Trophoblast cell (in vitro differentiated cells and primary cell): ENCODE data around the gene JAGN1.
"Not testable (repeated sequence)": the region's sequence is repeated elsewhere in the genome, so short reads cannot be mapped to it uniquely, and the experiment has no call there.

ENCODE experiments used
- DNase-seq, 2 donors: peaks; one replicate each; pipeline ENCODE4 v3.0.0-alpha.2; 2016
- H2AFZ ChIP-seq: 2 replicates; pipeline ENCODE4 v1.6.1; 2013; ENCODE audit warnings: low read length, moderate library complexity, mild to moderate bottlenecking; ENCODE audit not compliant: insufficient read depth, poor library complexity
- H2AK5ac ChIP-seq: 2 replicates; pipeline ENCODE4 v1.6.1; 2013; ENCODE audit warnings: mild to moderate bottlenecking, low read length
- H2BK120ac ChIP-seq: 2 replicates; pipeline ENCODE4 v1.6.1; 2013; ENCODE audit warnings: low read length, mild to moderate bottlenecking, moderate library complexity; ENCODE audit not compliant: insufficient read depth, poor library complexity
- H2BK12ac ChIP-seq: 2 replicates; pipeline ENCODE4 v1.6.1; 2013; ENCODE audit warnings: mild to moderate bottlenecking, low read length, moderate library complexity
- H2BK5ac ChIP-seq: 2 replicates; pipeline ENCODE4 v1.6.1; 2013; ENCODE audit warnings: low read length, low read depth, moderate library complexity, mild to moderate bottlenecking; ENCODE audit not compliant: poor library complexity
- H3K14ac ChIP-seq: 2 replicates; pipeline ENCODE4 v1.6.1; 2013; ENCODE audit warnings: mild to moderate bottlenecking, low read length
- H3K18ac ChIP-seq: 2 replicates; pipeline ENCODE4 v1.6.1; 2013; ENCODE audit warnings: mild to moderate bottlenecking, low read length
- H3K23ac ChIP-seq: 2 replicates; pipeline ENCODE4 v1.6.1; 2013; ENCODE audit warnings: low read length
- H3K27ac ChIP-seq: 2 replicates; pipeline ENCODE4 v1.5.1; 2013; ENCODE audit warnings: low read depth, mild to moderate bottlenecking, inconsistent platforms, low read length, moderate library complexity
- H3K27me3 ChIP-seq: 2 replicates; pipeline ENCODE4 v1.6.1; 2013; ENCODE audit warnings: inconsistent platforms, mild to moderate bottlenecking, low read length, moderate library complexity; ENCODE audit not compliant: insufficient read depth
- H3K36me3 ChIP-seq, 2 experiments: 1 replicate in 1 of 2; 2 replicates in 1 of 2; pipeline ENCODE4 v1.6.1; 2013; ENCODE audit warnings: low read length in 2 of 2, mild to moderate bottlenecking in 2 of 2, moderate library complexity in 1 of 2; ENCODE audit not compliant: insufficient read depth in 2 of 2, control insufficient read depth in 1 of 2
- H3K4ac ChIP-seq: 2 replicates; pipeline ENCODE4 v1.6.1; 2013; ENCODE audit warnings: low read depth, mild to moderate bottlenecking, low read length, moderate library complexity
- H3K4me1 ChIP-seq, 2 experiments: 1 replicate in 1 of 2; 2 replicates in 1 of 2; pipeline ENCODE4 v1.6.1; 2013; ENCODE audit warnings: low read length in 2 of 2, mild to moderate bottlenecking in 2 of 2, moderate library complexity in 1 of 2; ENCODE audit not compliant: insufficient read depth in 2 of 2, control insufficient read depth in 1 of 2
- H3K4me2 ChIP-seq: 2 replicates; pipeline ENCODE4 v1.6.1; 2013; ENCODE audit warnings: inconsistent platforms, mild to moderate bottlenecking, low read length, moderate library complexity
- H3K4me3 ChIP-seq: 2 replicates; pipeline ENCODE4 v1.5.1; 2013; ENCODE audit warnings: mild to moderate bottlenecking, low read depth, low read length, inconsistent platforms
- H3K79me1 ChIP-seq: one replicate; pipeline ENCODE4 v1.6.1; 2013; ENCODE audit warnings: low read length
- H3K79me2 ChIP-seq: 2 replicates; pipeline ENCODE4 v1.6.1; 2013; ENCODE audit warnings: low read length, mild to moderate bottlenecking; ENCODE audit not compliant: control insufficient read depth, insufficient read depth, poor library complexity
- H3K9ac ChIP-seq: 2 replicates; pipeline ENCODE4 v1.6.1; 2013; ENCODE audit warnings: mild to moderate bottlenecking, low read length
- H3K9me3 ChIP-seq: 2 replicates; pipeline ENCODE4 v1.6.1; 2013; ENCODE audit warnings: low read depth, mild to moderate bottlenecking, control low read depth, inconsistent platforms, low read length; ENCODE audit not compliant: insufficient read depth
- H4K12ac ChIP-seq: 2 replicates; pipeline ENCODE4 v1.6.1; 2013; ENCODE audit warnings: low read depth, mild to moderate bottlenecking, low read length, moderate library complexity
- H4K8ac ChIP-seq: 2 replicates; pipeline ENCODE4 v1.6.1; 2013; ENCODE audit warnings: low read depth, mild to moderate bottlenecking, low read length, moderate library complexity
- H4K91ac ChIP-seq: one replicate; pipeline ENCODE4 v1.6.1; 2013; ENCODE audit warnings: low read depth, mild to moderate bottlenecking, low read length, moderate library complexity
- WGBS: extraction: QIAGEN DNeasy Blood & Tissue Kit; methylation state at CpG from one replicate; pipeline ENCODE4 v1.1.7; 2013; ENCODE audit warnings: missing lambda C conversion rate; ENCODE audit not compliant: insufficient read length, insufficient coverage; ENCODE audit errors: extremely low coverage; 5-methylcytosine and 5-hydroxymethylcytosine counted together

Gene JAGN1

DNA sequence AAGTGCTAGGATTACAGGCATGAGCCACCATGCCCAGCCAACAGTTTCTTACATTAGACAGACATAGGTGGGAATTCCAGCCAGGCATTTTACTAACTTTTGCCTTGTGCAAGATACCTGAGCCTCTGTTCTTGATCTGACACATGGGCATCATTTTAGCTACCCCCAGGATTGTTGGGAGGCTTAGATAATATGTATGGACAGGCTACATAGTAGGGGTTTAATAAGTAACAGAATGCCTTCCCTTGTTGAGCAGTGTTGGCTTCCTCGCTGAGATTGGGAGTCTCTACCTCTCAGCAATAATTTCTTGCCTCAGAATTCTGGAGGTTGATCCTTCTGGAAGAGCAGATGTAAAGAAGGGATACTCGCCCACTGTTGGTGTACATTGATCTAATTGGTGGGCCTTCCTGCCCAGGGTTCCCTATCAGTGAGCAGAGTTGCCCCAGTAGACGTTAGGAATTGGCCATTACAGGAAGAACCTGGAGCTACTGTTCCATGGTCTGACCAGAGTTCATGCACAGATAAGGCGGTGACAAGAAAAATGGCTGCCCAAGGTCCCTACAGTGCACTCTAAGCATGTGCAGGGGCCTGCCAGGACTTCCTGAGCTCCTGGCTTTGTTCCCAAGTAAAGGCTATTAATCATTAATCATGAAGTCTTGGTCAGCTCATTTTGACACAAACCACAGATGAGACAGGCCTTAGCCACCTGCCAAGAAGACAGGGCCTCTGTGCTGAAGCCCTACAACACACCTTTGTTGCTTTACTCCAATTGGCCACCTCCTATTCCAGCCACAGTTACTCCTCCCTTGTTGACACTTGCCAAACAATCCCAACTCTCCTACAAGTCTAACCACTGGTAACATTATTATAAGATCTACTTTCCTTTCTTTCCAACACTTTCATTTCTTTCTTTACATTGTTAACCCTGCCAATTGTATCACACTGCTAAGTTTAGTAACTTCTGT, 7.3 kb downstream of the JAGN1 start:
- H3K79me2 ChIP-seq = peaks cover under 1% of the 10 kb centered on the region
- WGBS = no CpG with 5 or more reads among the region's 4 CpGs
- no peak overlapping the region for H2BK120ac ChIP-seq
- no peak overlapping the region for H3K14ac ChIP-seq
- no peaks in the 10 kb centered on the region for H3K9me3 ChIP-seq
- H2AFZ ChIP-seq = no peak overlapping the region
- no peak overlapping the region for H3K18ac ChIP-seq
- H3K79me1 ChIP-seq = no peaks in the 10 kb centered on the region
- H2AK5ac ChIP-seq = no peak overlapping the region
- H2BK5ac ChIP-seq = no peak overlapping the region
- no peak overlapping the region for H4K8ac ChIP-seq
- peaks cover 8 to 11% of the 10 kb centered on the region in 2 experiments for H3K4me1 ChIP-seq
- no peak overlapping the region for H3K4me3 ChIP-seq
- H4K91ac ChIP-seq = no peak overlapping the region
- H3K27me3 ChIP-seq = no peaks in the 10 kb centered on the region
- H3K23ac ChIP-seq = no peak overlapping the region
- no peak overlapping the region for H4K12ac ChIP-seq
- H3K4ac ChIP-seq = no peak overlapping the region
- no peak overlapping the region for H2BK12ac ChIP-seq
- no peak overlapping the region for H3K4me2 ChIP-seq
- H3K36me3 ChIP-seq = peaks cover 6 to 10% of the 10 kb centered on the region in 2 experiments
- no peak for DNase-seq
- H3K9ac ChIP-seq = no peak overlapping the region
- no peak overlapping the region for H3K27ac ChIP-seq

- Histone ChIP-seq H3K23ac (no peak overlapping the region), H3K4ac (no peak overlapping the region), H3K79me2 (peaks cover 3% of the 10 kb centered on the region), H3K4me1 (peaks cover 13 to 18% of the 10 kb centered on the region in 2 experiments), H4K91ac (no peak overlapping the region), H3K14ac (no peak overlapping the region), H2BK5ac (no peak overlapping the region), H3K4me2 (no peak overlapping the region), H3K27ac (no peak overlapping the region), H3K79me1 (peaks cover 4% of the 10 kb centered on the region), H3K36me3 (peaks cover 0 to 1% of the 10 kb centered on the region in 2 experiments), H4K12ac (no peak overlapping the region), H3K27me3 (no peaks in the 10 kb centered on the region), H3K18ac (no peak overlapping the region), H2BK12ac (no peak overlapping the region), H2AK5ac (no peak overlapping the region), H3K9me3 (no peaks in the 10 kb centered on the region), H2AFZ (no peak overlapping the region), H3K9ac (no peak overlapping the region), H3K4me3 (no peak overlapping the region), H4K8ac (no peak overlapping the region), H2BK120ac (no peak overlapping the region)
- DNase-seq = no peak
- no CpG with 5 or more reads among the region's 8 CpGs for WGBS
Measured at GRCh38 chr3:9898467-9899241, 8.2 kb downstream of the JAGN1 start.

DNA sequence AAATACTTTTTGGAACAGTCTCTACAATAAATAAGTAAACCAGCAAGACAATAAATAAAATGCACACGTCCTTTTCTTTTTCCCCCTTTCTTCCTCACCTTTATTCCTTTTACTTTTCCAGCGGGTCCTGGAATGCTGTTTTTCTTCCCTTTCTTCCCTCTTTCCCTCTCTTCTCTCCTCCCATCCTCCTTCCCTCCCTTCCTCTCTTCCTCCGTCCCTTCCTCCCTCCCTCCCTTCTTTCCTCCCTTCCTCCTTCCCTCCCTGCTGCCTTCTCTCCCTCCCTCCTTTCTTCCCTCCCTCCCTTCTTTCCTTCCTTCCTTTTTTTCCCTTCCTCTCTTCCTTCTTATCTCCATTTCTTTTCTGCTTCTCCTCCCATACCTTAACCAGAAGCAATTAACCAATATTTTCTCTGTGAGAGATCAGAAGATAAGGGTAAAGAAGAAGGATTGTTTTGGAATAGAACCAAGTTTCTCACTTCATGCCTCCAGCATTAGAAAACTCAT, 8.9 kb downstream of the JAGN1 start:
- Histone ChIP-seq H4K8ac (no peak overlapping the region), H4K91ac (no peak overlapping the region), H3K18ac (no peak overlapping the region), H3K79me2 (peaks cover 3% of the 10 kb centered on the region), H2BK12ac (no peak overlapping the region), H3K9me3 (no peaks in the 10 kb centered on the region), H3K27ac (no peak overlapping the region), H3K4me2 (no peak overlapping the region), H3K79me1 (peaks cover 6% of the 10 kb centered on the region), H3K4me1 (peaks cover 13 to 21% of the 10 kb centered on the region in 2 experiments), H3K9ac (no peak overlapping the region), H2BK120ac (no peak overlapping the region), H3K14ac (no peak overlapping the region), H2AFZ (no peak overlapping the region), H3K4ac (no peak overlapping the region), H3K4me3 (no peak overlapping the region), H4K12ac (no peak overlapping the region), H3K27me3 (no peaks in the 10 kb centered on the region), H2AK5ac (no peak overlapping the region), H3K36me3 (peaks cover 0 to 1% of the 10 kb centered on the region in 2 experiments), H2BK5ac (no peak overlapping the region), H3K23ac (no peak overlapping the region)
- DNase-seq = peak in 1 of 2 donors; percentile 59
- WGBS = no CpG with 5 or more reads among the region's 3 CpGs

- peaks cover 13 to 21% of the 10 kb centered on the region in 2 experiments for H3K4me1 ChIP-seq
- H3K4me2 ChIP-seq, H2BK5ac ChIP-seq: not testable (repeated sequence)
Measured at GRCh38 chr3:9900965-9901415, 10.6 kb downstream of the JAGN1 start.

More at GRCh38 chr3:9900965-9901415, 10.6 kb downstream of the JAGN1 start:
- not testable (repeated sequence) for H3K27ac ChIP-seq, H3K27me3 ChIP-seq, H4K12ac ChIP-seq, H3K4ac ChIP-seq, H3K23ac ChIP-seq, H3K18ac ChIP-seq, H2BK12ac ChIP-seq, H2BK120ac ChIP-seq, H3K9ac ChIP-seq, H2AFZ ChIP-seq, H3K9me3 ChIP-seq, H4K91ac ChIP-seq, DNase-seq, H3K14ac ChIP-seq, H2AK5ac ChIP-seq, H3K79me1 ChIP-seq, H3K79me2 ChIP-seq, H3K4me3 ChIP-seq, H4K8ac ChIP-seq, H3K36me3 ChIP-seq
- WGBS = no CpG with 5 or more reads among the region's 6 CpGs
